Neural crest cell (in vitro differentiated cells): ENCODE results near the gene NPHS1. TPM values are rescaled to one million over a fixed set of nuclear protein-coding genes. Genes with fewer than 3 reads are reported as not detected.

Experiments used
- DNase-seq: peaks from one replicate; pipeline ENCODE4 v3.0.0; 2021; ENCODE audit warnings: low read depth, mixed read lengths, low spot score
- H3K27ac Mint-ChIP-seq: one replicate; pipeline ENCODE4 v1.8.0; 2021; ENCODE audit warnings: mild to moderate bottlenecking, mixed read lengths; ENCODE audit not compliant: unreplicated experiment
- H3K27me3 Mint-ChIP-seq: 2 replicates; pipeline ENCODE4 v1.8.0; 2021; ENCODE audit warnings: low read depth, mild to moderate bottlenecking, mixed read lengths
- H3K36me3 Mint-ChIP-seq: 2 replicates; pipeline ENCODE4 v1.8.0; 2021; ENCODE audit warnings: low read depth, mild to moderate bottlenecking, mixed read lengths
- H3K4me1 Mint-ChIP-seq: 2 replicates; pipeline ENCODE4 v1.8.0; 2021; ENCODE audit warnings: mixed read lengths
- H3K4me3 Mint-ChIP-seq: one replicate; pipeline ENCODE4 v1.8.0; 2021; ENCODE audit warnings: mild to moderate bottlenecking, mixed read lengths
- H3K9me3 Mint-ChIP-seq: 2 replicates; pipeline ENCODE4 v1.8.0; 2021; ENCODE audit warnings: mixed read lengths
- total RNA-seq: library from RNA; stranded (reverse); gene quantifications from 2 replicates; pipeline ENCODE4 v1.2.1, GENCODE V29; 2021
- TF ChIP-seq, protein P1 (sequence below): fragments of 200-600 bp; sonication (generic); conservative IDR thresholded peaks from 2 replicates; pipeline ENCODE4 v1.5.0; 2021; ENCODE audit warnings: antibody characterized with exemption, mild to moderate bottlenecking

The NPHS1 gene
- total RNA-seq, 1 donor from 2014 or later, result not detected

- Mint-ChIP-seq H3K27ac (no peak overlapping the region), H3K9me3 (no peaks in the 10 kb centered on the region), H3K4me1 (no peaks in the 10 kb centered on the region), H3K36me3 (no peaks in the 10 kb centered on the region), H3K27me3 (peaks cover 36% of the 10 kb centered on the region), H3K4me3 (no peak overlapping the region)
- no peak for DNase-seq
- TF ChIP-seq, protein P1, sequence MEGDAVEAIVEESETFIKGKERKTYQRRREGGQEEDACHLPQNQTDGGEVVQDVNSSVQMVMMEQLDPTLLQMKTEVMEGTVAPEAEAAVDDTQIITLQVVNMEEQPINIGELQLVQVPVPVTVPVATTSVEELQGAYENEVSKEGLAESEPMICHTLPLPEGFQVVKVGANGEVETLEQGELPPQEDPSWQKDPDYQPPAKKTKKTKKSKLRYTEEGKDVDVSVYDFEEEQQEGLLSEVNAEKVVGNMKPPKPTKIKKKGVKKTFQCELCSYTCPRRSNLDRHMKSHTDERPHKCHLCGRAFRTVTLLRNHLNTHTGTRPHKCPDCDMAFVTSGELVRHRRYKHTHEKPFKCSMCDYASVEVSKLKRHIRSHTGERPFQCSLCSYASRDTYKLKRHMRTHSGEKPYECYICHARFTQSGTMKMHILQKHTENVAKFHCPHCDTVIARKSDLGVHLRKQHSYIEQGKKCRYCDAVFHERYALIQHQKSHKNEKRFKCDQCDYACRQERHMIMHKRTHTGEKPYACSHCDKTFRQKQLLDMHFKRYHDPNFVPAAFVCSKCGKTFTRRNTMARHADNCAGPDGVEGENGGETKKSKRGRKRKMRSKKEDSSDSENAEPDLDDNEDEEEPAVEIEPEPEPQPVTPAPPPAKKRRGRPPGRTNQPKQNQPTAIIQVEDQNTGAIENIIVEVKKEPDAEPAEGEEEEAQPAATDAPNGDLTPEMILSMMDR, result no peak
These were observed 58.7 kb downstream of the NPHS1 start for GRCh38 chr19:35793381-35794165.

GRCh38 chr19:35792888-35793287 is 59.4 kb downstream of the NPHS1 start:
- Mint-ChIP-seq H3K4me1 (no peaks in the 10 kb centered on the region), H3K9me3 (no peaks in the 10 kb centered on the region), H3K27ac (no peak overlapping the region), H3K27me3 (peaks cover 32% of the 10 kb centered on the region), H3K4me3 (peak overlapping the region; percentile 23), H3K36me3 (no peaks in the 10 kb centered on the region)
- TF ChIP-seq, protein P1, result no peak
- no peak for DNase-seq

- H3K4me3 Mint-ChIP-seq, result peak overlapping the region; percentile 23
- peaks cover 26% of the 10 kb centered on the region for H3K27me3 Mint-ChIP-seq
- TF ChIP-seq, protein P1, result no peak
- no peak overlapping the region for H3K27ac Mint-ChIP-seq
- no peaks in the 10 kb centered on the region for H3K36me3 Mint-ChIP-seq
- no peaks in the 10 kb centered on the region for H3K4me1 Mint-ChIP-seq
- DNase-seq, result no peak
- no peaks in the 10 kb centered on the region for H3K9me3 Mint-ChIP-seq
These were observed 60.0 kb downstream of the NPHS1 start for GRCh38 chr19:35792312-35792711.

- Mint-ChIP-seq H3K9me3 (no peaks in the 10 kb centered on the region), H3K27me3 (peaks cover 22% of the 10 kb centered on the region), H3K36me3 (no peaks in the 10 kb centered on the region), H3K27ac (no peak overlapping the region), H3K4me1 (no peaks in the 10 kb centered on the region), H3K4me3 (no peak overlapping the region)
- TF ChIP-seq, protein P1, result no peak
- DNase-seq, result no peak
These were observed 60.5 kb downstream of the NPHS1 start for GRCh38 chr19:35791814-35792279.

- Mint-ChIP-seq H3K27me3 (peaks cover 15% of the 10 kb centered on the region), H3K36me3 (no peaks in the 10 kb centered on the region), H3K4me1 (no peaks in the 10 kb centered on the region), H3K9me3 (no peaks in the 10 kb centered on the region), H3K4me3 (no peak overlapping the region), H3K27ac (no peak overlapping the region)
- TF ChIP-seq, protein P1, result no peak
- no peak for DNase-seq
These were observed 61.1 kb downstream of the NPHS1 start for GRCh38 chr19:35790981-35791813.
